Measurements from ENCODE around the gene NRIP1.

NRIP1 gene

GRCh38 chr21:15003463-15004135 lies 61.2 kb downstream of the NRIP1 start:
- no peak for DNase-seq

- no peak for DNase-seq
Observed at GRCh38 chr21:15001857-15002606, 62.8 kb downstream of the NRIP1 start.

GRCh38 chr21:15001113-15001512 lies 63.7 kb downstream of the NRIP1 start:
- no peak for DNase-seq

GRCh38 chr21:15000081-15000480 lies 64.7 kb downstream of the NRIP1 start:
- no peak for DNase-seq

GRCh38 chr21:14998784-14999183 lies 66.0 kb downstream of the NRIP1 start:
- no peak for DNase-seq

GRCh38 chr21:14998336-14998735 lies 66.5 kb downstream of the NRIP1 start:
- DNase-seq: no peak

GRCh38 chr21:14995695-14996490 lies 68.9 kb downstream of the NRIP1 start:
- no peak for DNase-seq

- DNase-seq: no peak
Observed at GRCh38 chr21:14995226-14995625, 69.6 kb downstream of the NRIP1 start.

GRCh38 chr21:14993115-14993514 lies 71.7 kb downstream of the NRIP1 start:
- no peak for DNase-seq

GRCh38 chr21:14991957-14992356 lies 72.8 kb downstream of the NRIP1 start:
- DNase-seq: no peak

GRCh38 chr21:14989359-14989758 lies 75.4 kb downstream of the NRIP1 start:
- no peak for DNase-seq

- DNase-seq: no peak
Observed at GRCh38 chr21:14988760-14989159, 76.0 kb downstream of the NRIP1 start.

GRCh38 chr21:14987370-14988170 lies 77.2 kb downstream of the NRIP1 start:
- no peak for DNase-seq

- no peak for DNase-seq
Observed at GRCh38 chr21:14985306-14985705, 79.5 kb downstream of the NRIP1 start.

GRCh38 chr21:14982336-14982735 lies 82.5 kb downstream of the NRIP1 start:
- DNase-seq: no peak

GRCh38 chr21:14981246-14981645 lies 83.6 kb downstream of the NRIP1 start:
- no peak for DNase-seq

- DNase-seq: no peak
Observed at GRCh38 chr21:14979264-14979663, 85.5 kb downstream of the NRIP1 start.

- DNase-seq: no peak
Observed at GRCh38 chr21:14977814-14978213, 87.0 kb downstream of the NRIP1 start.

- no peak for DNase-seq
Observed at GRCh38 chr21:14975136-14975919, 89.5 kb downstream of the NRIP1 start.

GRCh38 chr21:14972678-14973077 lies 92.1 kb downstream of the NRIP1 start:
- DNase-seq: no peak

- no peak for DNase-seq
Observed at GRCh38 chr21:14968821-14969220, 96.0 kb downstream of the NRIP1 start.

- no peak for DNase-seq
Observed at GRCh38 chr21:14968029-14968428, 96.8 kb downstream of the NRIP1 start.

Measured in activated naive CD4-positive, alpha-beta T cell treated with Interleukin-2 at 50 U/mL for 16 hours (primary cell).